Endothelial cell of umbilical vein (primary cell): ENCODE measurements around the gene PANK3.

Experiments
- FOS ChIP-seq: IDR thresholded peaks from 2 replicates; pipeline ENCODE4 v1.6.1; 2011; ENCODE audit warnings: mild to moderate bottlenecking, low read length, moderate library complexity, borderline replicate concordance; ENCODE audit not compliant: insufficient read depth
- JUN ChIP-seq: IDR thresholded peaks from 2 replicates; pipeline ENCODE4 v1.6.1; 2011; ENCODE audit warnings: borderline replicate concordance, low read depth; ENCODE audit not compliant: insufficient read length, insufficient read depth
- MYC ChIP-seq: IDR thresholded peaks from one replicate; pipeline ENCODE4 v1.6.1; 2011; ENCODE audit warnings: mild to moderate bottlenecking, low read depth, low read length
- POLR2A ChIP-seq: IDR thresholded peaks from 2 replicates; pipeline ENCODE4 v1.6.1; 2012; ENCODE audit warnings: low read depth, mild to moderate bottlenecking, control low read depth, low read length
- POLR2AphosphoS5 ChIP-seq: IDR thresholded peaks from 2 replicates; pipeline ENCODE4 v1.6.1; 2012; ENCODE audit warnings: low read depth, mild to moderate bottlenecking, control low read depth, low read length, moderate library complexity; ENCODE audit not compliant: insufficient read depth
- TF ChIP-seq, protein P1 (sequence below), 2 donors: IDR thresholded peaks; 1 replicate in 1 of 2; 2 replicates in 1 of 2; pipeline ENCODE4 v1.5.1; 2011; ENCODE audit warnings: low read length in 2 of 2, mild to moderate bottlenecking in 2 of 2, moderate library complexity in 2 of 2, control low read depth in 1 of 2, inconsistent platforms in 1 of 2, low read depth in 1 of 2; ENCODE audit not compliant: insufficient read depth in 1 of 2; ENCODE audit errors: extremely low read depth in 1 of 2
- TF ChIP-seq, protein P2 (sequence below): IDR thresholded peaks from 2 replicates; pipeline ENCODE4 v1.6.1; 2011; ENCODE audit not compliant: insufficient read depth, insufficient read length

DNA sequence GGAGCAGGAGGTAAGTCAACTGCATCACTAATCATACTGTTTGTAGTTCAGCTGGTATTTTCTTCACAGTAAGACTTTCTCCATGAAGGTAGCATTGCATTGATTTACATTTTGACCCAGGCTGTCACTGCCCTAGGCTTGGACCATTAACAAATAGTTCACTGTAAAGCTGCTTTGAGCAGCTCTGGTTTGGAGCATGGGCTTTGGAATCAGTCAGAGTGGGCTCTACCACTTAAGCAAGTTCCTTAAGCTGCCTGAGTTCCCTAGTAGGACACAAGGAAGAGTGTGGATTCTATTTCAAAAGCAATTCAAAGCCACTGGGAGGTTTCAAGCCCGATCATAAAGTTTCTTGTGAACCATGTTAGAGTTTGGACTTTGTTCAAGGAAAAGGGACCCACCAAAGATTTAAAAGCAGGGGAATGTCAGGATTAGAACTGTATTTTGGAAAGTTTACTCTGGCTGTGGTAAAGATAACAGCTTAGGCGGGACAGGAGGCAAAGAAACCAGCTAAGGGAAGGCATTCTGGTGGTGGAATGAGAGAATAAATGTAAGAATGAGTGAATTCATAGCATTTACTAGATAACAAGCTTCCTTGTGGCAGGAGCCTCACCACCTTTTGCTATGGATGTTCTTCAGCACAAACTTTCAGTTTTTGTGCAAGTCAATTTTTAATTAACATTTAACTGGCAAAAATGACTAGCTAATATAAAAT, 12.3 kb upstream of the PANK3 start:
- TF ChIP-seq, protein P1, sequence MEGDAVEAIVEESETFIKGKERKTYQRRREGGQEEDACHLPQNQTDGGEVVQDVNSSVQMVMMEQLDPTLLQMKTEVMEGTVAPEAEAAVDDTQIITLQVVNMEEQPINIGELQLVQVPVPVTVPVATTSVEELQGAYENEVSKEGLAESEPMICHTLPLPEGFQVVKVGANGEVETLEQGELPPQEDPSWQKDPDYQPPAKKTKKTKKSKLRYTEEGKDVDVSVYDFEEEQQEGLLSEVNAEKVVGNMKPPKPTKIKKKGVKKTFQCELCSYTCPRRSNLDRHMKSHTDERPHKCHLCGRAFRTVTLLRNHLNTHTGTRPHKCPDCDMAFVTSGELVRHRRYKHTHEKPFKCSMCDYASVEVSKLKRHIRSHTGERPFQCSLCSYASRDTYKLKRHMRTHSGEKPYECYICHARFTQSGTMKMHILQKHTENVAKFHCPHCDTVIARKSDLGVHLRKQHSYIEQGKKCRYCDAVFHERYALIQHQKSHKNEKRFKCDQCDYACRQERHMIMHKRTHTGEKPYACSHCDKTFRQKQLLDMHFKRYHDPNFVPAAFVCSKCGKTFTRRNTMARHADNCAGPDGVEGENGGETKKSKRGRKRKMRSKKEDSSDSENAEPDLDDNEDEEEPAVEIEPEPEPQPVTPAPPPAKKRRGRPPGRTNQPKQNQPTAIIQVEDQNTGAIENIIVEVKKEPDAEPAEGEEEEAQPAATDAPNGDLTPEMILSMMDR (IDR thresholded peaks at IDR 0.05; ENCODE audit: extremely low read depth in 1 of 2, insufficient read depth in 1 of 2, low read depth in 1 of 2, low read length in 2 of 2): no peak
- TF ChIP-seq MYC: no peak
- TF ChIP-seq POLR2A: no peak
- no peak for TF ChIP-seq POLR2AphosphoS5
- TF ChIP-seq, protein P2, sequence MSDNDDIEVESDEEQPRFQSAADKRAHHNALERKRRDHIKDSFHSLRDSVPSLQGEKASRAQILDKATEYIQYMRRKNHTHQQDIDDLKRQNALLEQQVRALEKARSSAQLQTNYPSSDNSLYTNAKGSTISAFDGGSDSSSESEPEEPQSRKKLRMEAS: no peak
- TF ChIP-seq JUN: no peak
- no peak for TF ChIP-seq FOS
